ENCODE measurements around the gene PRAMEF8.
"Not testable (repeated sequence)": the region's sequence is repeated elsewhere in the genome, so short reads cannot be mapped to it uniquely, and the experiment has no call there.

The PRAMEF8 gene

GRCh38 chr1:13285037-13285436 lies at the start of gene PRAMEF8:
Gene PRAMEF8, minus strand, starts transcription at chr1:13285137. Its CDS starts 1,046 bp downstream, at chr1:13284091.
- not testable (repeated sequence) for DNase-seq (ENCODE audit: low spot score); FAIRE-seq

- FAIRE-seq; DNase-seq (ENCODE audit: low spot score): not testable (repeated sequence)
These were observed 30.3 kb upstream of the PRAMEF8 start, which contains the start of gene PRAMEF15 for GRCh38 chr1:13315281-13315680. Gene PRAMEF15, plus strand, starts transcription at chr1:13315581. Its CDS starts 2,827 bp downstream, at chr1:13318408.

GRCh38 chr1:13303239-13303638 lies 18.3 kb upstream of the PRAMEF8 start, which contains the start of gene PRAMEF33:
Gene PRAMEF33, plus strand, starts transcription at chr1:13303539. Its CDS starts 2,416 bp downstream, at chr1:13305955.
- not testable (repeated sequence) for DNase-seq (ENCODE audit: low spot score); FAIRE-seq

- not testable (repeated sequence) for DNase-seq (ENCODE audit: low spot score); FAIRE-seq
These were observed 17.3 kb upstream of the PRAMEF8 start for GRCh38 chr1:13302197-13302596.

- not testable (repeated sequence) for DNase-seq (ENCODE audit: low spot score); FAIRE-seq
These were observed 13.8 kb upstream of the PRAMEF8 start for GRCh38 chr1:13298699-13299098.

- not testable (repeated sequence) for FAIRE-seq; DNase-seq (ENCODE audit: low spot score)
These were observed 12.4 kb upstream of the PRAMEF8 start for GRCh38 chr1:13297216-13297931.

- FAIRE-seq; DNase-seq (ENCODE audit: low spot score): not testable (repeated sequence)
These were observed 4.1 kb upstream of the PRAMEF8 start for GRCh38 chr1:13289030-13289429.

GRCh38 chr1:13279617-13280016 lies 5.3 kb downstream of the PRAMEF8 start:
- peak; percentile 3 for DNase-seq (ENCODE audit: low spot score)
- not testable (repeated sequence) for FAIRE-seq

- not testable (repeated sequence) for FAIRE-seq
- DNase-seq (ENCODE audit: low spot score), result peak; percentile 3
These were observed 7.9 kb downstream of the PRAMEF8 start for GRCh38 chr1:13277016-13277415.

- FAIRE-seq, result peak; percentile 66
- DNase-seq (ENCODE audit: low spot score), result not testable (repeated sequence)
These were observed 19.8 kb downstream of the PRAMEF8 start for GRCh38 chr1:13265124-13265523.

- not testable (repeated sequence) for DNase-seq (ENCODE audit: low spot score); FAIRE-seq
These were observed 31.0 kb downstream of the PRAMEF8 start, which contains the start of gene PRAMEF5 for GRCh38 chr1:13253898-13254297. Gene PRAMEF5, plus strand, starts transcription at chr1:13254198. Its CDS starts 5,071 bp downstream, at chr1:13259269.

- not testable (repeated sequence) for FAIRE-seq; DNase-seq (ENCODE audit: low spot score)
These were observed 37.8 kb downstream of the PRAMEF8 start for GRCh38 chr1:13247122-13247521.

GRCh38 chr1:13246554-13246871 lies 38.4 kb downstream of the PRAMEF8 start:
- not testable (repeated sequence) for FAIRE-seq; DNase-seq (ENCODE audit: low spot score)

- DNase-seq (ENCODE audit: low spot score); FAIRE-seq: not testable (repeated sequence)
These were observed 38.9 kb downstream of the PRAMEF8 start for GRCh38 chr1:13245841-13246553.

GRCh38 chr1:13243536-13244263 lies 41.2 kb downstream of the PRAMEF8 start:
- DNase-seq (ENCODE audit: low spot score); FAIRE-seq: not testable (repeated sequence)

GRCh38 chr1:13239633-13240032 lies 45.3 kb downstream of the PRAMEF8 start:
- not testable (repeated sequence) for DNase-seq (ENCODE audit: low spot score); FAIRE-seq

GRCh38 chr1:13237572-13237971 lies 47.4 kb downstream of the PRAMEF8 start:
- FAIRE-seq, result not testable (repeated sequence)

GRCh38 chr1:13234057-13234456 lies 50.9 kb downstream of the PRAMEF8 start:
- FAIRE-seq; DNase-seq (ENCODE audit: low spot score): not testable (repeated sequence)

More at GRCh38 chr1:13237572-13237971, 47.4 kb downstream of the PRAMEF8 start:
- not testable (repeated sequence) for DNase-seq (ENCODE audit: low spot score)

- not testable (repeated sequence) for FAIRE-seq; DNase-seq (ENCODE audit: low spot score)
These were observed 52.9 kb downstream of the PRAMEF8 start for GRCh38 chr1:13232056-13232455.
